ENCODE results near the gene ERO1A.

The ERO1A gene

DNA sequence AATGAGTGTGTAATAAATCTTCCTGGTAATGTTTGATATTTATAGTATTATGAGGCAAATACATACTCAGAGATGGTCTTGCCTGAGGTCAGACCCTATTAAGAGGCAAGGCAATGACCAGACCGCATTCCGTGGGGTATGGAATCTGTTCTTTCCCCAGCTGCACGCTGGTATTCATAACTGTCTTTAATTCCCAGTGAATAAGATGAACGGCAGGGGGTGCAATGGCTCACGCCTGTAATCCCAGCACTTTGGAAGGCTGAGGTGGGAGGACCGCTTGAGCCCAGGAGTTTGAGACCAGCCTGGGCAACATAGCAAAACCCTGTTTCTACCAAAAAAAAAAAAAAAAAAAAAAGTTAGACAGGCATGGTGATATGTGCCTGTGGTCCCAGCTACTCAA, 44.6 kb downstream of the ERO1A start:
- H3K9me3 ChIP-seq (ENCODE audit: control insufficient read depth, insufficient read depth, low read depth, low read length): no peaks in the 10 kb centered on the region
- no peak for TF ChIP-seq ZNF426 (tag by site-specific recombination; IDR thresholded peaks at IDR 0.05)
- TF ChIP-seq ZBTB7A (tag by site-specific recombination; IDR thresholded peaks at IDR 0.05; ENCODE audit: low read depth): no peak
- no peak for TF ChIP-seq ZNF626 (tag by site-specific recombination; IDR thresholded peaks at IDR 0.05)
- 0 out of 2 replicates have a peak, but pooled peaks have one; percentile 22 for TF ChIP-seq ZBTB8A (tag by site-specific recombination; IDR thresholded peaks at IDR 0.05)
- no peak for TF ChIP-seq ZNF830 (tag by site-specific recombination; IDR thresholded peaks at IDR 0.05; ENCODE audit: low read depth)
- TF ChIP-seq ZNF239 (tag by site-specific recombination; IDR thresholded peaks at IDR 0.05): no peak
- TF ChIP-seq, protein P1, sequence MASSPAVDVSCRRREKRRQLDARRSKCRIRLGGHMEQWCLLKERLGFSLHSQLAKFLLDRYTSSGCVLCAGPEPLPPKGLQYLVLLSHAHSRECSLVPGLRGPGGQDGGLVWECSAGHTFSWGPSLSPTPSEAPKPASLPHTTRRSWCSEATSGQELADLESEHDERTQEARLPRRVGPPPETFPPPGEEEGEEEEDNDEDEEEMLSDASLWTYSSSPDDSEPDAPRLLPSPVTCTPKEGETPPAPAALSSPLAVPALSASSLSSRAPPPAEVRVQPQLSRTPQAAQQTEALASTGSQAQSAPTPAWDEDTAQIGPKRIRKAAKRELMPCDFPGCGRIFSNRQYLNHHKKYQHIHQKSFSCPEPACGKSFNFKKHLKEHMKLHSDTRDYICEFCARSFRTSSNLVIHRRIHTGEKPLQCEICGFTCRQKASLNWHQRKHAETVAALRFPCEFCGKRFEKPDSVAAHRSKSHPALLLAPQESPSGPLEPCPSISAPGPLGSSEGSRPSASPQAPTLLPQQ (tag by site-specific recombination; IDR thresholded peaks at IDR 0.05): no peak
- TF ChIP-seq ZNF596 (tag by site-specific recombination; IDR thresholded peaks at IDR 0.05): no peak
- 0 out of 2 replicates have a peak, but pooled peaks have one; percentile 9 for TF ChIP-seq ZIC2 (tag by site-specific recombination; IDR thresholded peaks at IDR 0.05)
- no peak for TF ChIP-seq ZFHX2 (tag by site-specific recombination; conservative IDR thresholded peaks at IDR 0.05)
- no peak overlapping the region for H3K4me3 ChIP-seq (ENCODE audit: low read depth, low read length)
- no peaks in the 10 kb centered on the region for H3K4me1 ChIP-seq (ENCODE audit: control insufficient read depth, insufficient read depth, low read length)
- ChIA-PET CTCF (interaction anchor here (0.6 to 1.0 kb wide), 3 partner anchors 8 to 857 kb away, joined by 3 read pairs; no protein-coding TSS in a partner anchor), POLR2A (no interaction called here)
- no peak overlapping the region for H3K27ac ChIP-seq (ENCODE audit: extremely low read depth, low read depth, low read length)
- peaks cover 35 to 51% of the 10 kb centered on the region in 2 experiments for H3K36me3 ChIP-seq (ENCODE audit: control insufficient read depth in 2 of 2, insufficient read depth in 1 of 2, low read length in 2 of 2)

DNA sequence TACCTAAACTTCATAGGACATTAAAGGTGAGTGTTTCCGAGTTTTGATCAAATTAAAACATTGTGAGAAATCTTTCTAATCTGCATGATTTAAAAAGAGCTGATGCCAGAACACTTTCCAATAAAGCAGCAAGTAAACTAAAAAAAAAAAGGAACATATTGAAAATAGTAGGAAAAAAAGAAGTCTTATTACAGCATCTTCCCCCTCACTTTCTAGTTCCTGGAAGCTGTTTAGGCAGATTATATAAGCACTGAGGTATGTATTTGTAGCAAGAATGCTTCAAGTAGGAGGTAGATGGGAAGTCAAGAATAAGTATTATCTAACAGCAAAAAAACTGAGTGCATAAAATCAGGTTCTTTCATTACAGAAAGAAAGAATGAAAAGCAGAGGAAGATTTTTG, 45.8 kb downstream of the ERO1A start:
- ChIA-PET POLR2A (no interaction called here), CTCF (interaction anchor here (0.7 kb wide), 1 partner anchor 72 kb away, joined by 4 read pairs; no protein-coding TSS in a partner anchor)
- Histone ChIP-seq H3K9me3 (ENCODE audit: control insufficient read depth, insufficient read depth, low read depth, low read length) (no peaks in the 10 kb centered on the region), H3K4me3 (ENCODE audit: low read depth, low read length) (no peak overlapping the region), H3K27ac (ENCODE audit: extremely low read depth, low read depth, low read length) (no peak overlapping the region), H3K36me3 (ENCODE audit: control insufficient read depth in 2 of 2, insufficient read depth in 1 of 2, low read length in 2 of 2) (peaks cover 40 to 54% of the 10 kb centered on the region in 2 experiments), H3K4me1 (ENCODE audit: control insufficient read depth, insufficient read depth, low read length) (no peaks in the 10 kb centered on the region)
- TF ChIP-seq ZBTB21 (tag by site-specific recombination; IDR thresholded peaks at IDR 0.05) (no peak), OVOL3 (tag by site-specific recombination; IDR thresholded peaks at IDR 0.05) (no peak), KLF7 (tag by site-specific recombination; IDR thresholded peaks at IDR 0.05; ENCODE audit: borderline replicate concordance) (no peak), ZFHX2 (tag by site-specific recombination; conservative IDR thresholded peaks at IDR 0.05) (no peak), ZNF549 (tag by site-specific recombination; IDR thresholded peaks at IDR 0.05) (no peak), ZFP37 (tag by site-specific recombination; IDR thresholded peaks at IDR 0.05) (no peak), ZNF610 (tag by site-specific recombination; IDR thresholded peaks at IDR 0.05; ENCODE audit: borderline replicate concordance) (no peak), ZNF596 (tag by site-specific recombination; IDR thresholded peaks at IDR 0.05) (no peak), ZNF394 (tag by site-specific recombination; IDR thresholded peaks at IDR 0.05; ENCODE audit: borderline replicate concordance) (no peak), ZNF335 (tag by site-specific recombination; conservative IDR thresholded peaks at IDR 0.05) (no peak), ZNF707 (tag by site-specific recombination; IDR thresholded peaks at IDR 0.05) (no peak), ZNF777 (tag by site-specific recombination; IDR thresholded peaks at IDR 0.05; ENCODE audit: borderline replicate concordance) (no peak), ZNF248 (tag by site-specific recombination; IDR thresholded peaks at IDR 0.05) (no peak), ZNF239 (tag by site-specific recombination; IDR thresholded peaks at IDR 0.05) (no peak), ZBTB20 (tag by site-specific recombination; IDR thresholded peaks at IDR 0.05) (no peak), ZSCAN30 (tag by site-specific recombination; IDR thresholded peaks at IDR 0.05) (no peak)
- TF ChIP-seq, protein P2, sequence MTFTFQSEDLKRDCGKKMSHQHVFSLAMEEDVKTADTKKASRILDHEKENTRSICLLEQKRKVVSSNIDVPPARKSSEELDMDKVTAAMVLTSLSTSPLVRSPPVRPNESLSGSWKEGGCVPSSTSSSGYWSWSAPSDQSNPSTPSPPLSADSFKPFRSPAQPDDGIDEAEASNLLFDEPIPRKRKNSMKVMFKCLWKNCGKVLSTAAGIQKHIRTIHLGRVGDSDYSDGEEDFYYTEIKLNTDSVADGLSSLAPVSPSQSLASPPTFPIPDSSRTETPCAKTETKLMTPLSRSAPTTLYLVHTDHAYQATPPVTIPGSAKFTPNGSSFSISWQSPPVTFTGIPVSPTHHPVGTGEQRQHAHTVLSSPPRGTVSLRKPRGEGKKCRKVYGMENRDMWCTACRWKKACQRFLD (tag by site-specific recombination; IDR thresholded peaks at IDR 0.05): no peak
- TF ChIP-seq, protein P3, sequence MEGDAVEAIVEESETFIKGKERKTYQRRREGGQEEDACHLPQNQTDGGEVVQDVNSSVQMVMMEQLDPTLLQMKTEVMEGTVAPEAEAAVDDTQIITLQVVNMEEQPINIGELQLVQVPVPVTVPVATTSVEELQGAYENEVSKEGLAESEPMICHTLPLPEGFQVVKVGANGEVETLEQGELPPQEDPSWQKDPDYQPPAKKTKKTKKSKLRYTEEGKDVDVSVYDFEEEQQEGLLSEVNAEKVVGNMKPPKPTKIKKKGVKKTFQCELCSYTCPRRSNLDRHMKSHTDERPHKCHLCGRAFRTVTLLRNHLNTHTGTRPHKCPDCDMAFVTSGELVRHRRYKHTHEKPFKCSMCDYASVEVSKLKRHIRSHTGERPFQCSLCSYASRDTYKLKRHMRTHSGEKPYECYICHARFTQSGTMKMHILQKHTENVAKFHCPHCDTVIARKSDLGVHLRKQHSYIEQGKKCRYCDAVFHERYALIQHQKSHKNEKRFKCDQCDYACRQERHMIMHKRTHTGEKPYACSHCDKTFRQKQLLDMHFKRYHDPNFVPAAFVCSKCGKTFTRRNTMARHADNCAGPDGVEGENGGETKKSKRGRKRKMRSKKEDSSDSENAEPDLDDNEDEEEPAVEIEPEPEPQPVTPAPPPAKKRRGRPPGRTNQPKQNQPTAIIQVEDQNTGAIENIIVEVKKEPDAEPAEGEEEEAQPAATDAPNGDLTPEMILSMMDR (tag by site-specific recombination; IDR thresholded peaks at IDR 0.05): no peak
- TF ChIP-seq, protein P4, sequence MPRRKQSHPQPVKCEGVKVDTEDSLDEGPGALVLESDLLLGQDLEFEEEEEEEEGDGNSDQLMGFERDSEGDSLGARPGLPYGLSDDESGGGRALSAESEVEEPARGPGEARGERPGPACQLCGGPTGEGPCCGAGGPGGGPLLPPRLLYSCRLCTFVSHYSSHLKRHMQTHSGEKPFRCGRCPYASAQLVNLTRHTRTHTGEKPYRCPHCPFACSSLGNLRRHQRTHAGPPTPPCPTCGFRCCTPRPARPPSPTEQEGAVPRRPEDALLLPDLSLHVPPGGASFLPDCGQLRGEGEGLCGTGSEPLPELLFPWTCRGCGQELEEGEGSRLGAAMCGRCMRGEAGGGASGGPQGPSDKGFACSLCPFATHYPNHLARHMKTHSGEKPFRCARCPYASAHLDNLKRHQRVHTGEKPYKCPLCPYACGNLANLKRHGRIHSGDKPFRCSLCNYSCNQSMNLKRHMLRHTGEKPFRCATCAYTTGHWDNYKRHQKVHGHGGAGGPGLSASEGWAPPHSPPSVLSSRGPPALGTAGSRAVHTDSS (tag by site-specific recombination; IDR thresholded peaks at IDR 0.05): no peak
- TF ChIP-seq, protein P5, sequence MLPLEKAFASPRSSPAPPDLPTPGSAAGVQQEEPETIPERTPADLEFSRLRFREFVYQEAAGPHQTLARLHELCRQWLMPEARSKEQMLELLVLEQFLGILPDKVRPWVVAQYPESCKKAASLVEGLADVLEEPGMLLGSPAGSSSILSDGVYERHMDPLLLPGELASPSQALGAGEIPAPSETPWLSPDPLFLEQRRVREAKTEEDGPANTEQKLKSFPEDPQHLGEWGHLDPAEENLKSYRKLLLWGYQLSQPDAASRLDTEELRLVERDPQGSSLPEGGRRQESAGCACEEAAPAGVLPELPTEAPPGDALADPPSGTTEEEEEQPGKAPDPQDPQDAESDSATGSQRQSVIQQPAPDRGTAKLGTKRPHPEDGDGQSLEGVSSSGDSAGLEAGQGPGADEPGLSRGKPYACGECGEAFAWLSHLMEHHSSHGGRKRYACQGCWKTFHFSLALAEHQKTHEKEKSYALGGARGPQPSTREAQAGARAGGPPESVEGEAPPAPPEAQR (tag by site-specific recombination; IDR thresholded peaks at IDR 0.05): no peak

All from HEK293 (cell line).